B cell (primary cell): ENCODE results near the gene DMRTC1B. TPM values are rescaled to one million over a fixed set of nuclear protein-coding genes. Genes with fewer than 3 reads are reported as not detected.
"Not testable (repeated sequence)": the region's sequence is repeated elsewhere in the genome, so short reads cannot be mapped to it uniquely, and the experiment has no call there.

Source experiments
- ATAC-seq: fragments of 200-7000 bp; cut with Tn5 transposase; one replicate; pipeline ENCODE4 v1.10.0; 2021; ENCODE audit warnings: low read depth, mild to moderate bottlenecking, moderate number of reproducible peaks, moderate library complexity
- CTCF ChIA-PET: fragments of 350-600 bp; sonication (Branson Sonifier 250); formaldehyde crosslinking; loops from one replicate; lab custom pipeline; 2021; ENCODE audit warnings: antibody characterized with exemption, inconsistent platforms; lab: Charles Lee
- POLR2A ChIA-PET: fragments of 350-600 bp; sonication (Branson Sonifier 250); formaldehyde crosslinking; loops from one replicate; lab custom pipeline; 2021; ENCODE audit warnings: antibody characterized with exemption; lab: Charles Lee
- DNase-seq: peaks from one replicate; pipeline ENCODE4 v3.0.0; 2013
- H2AFZ ChIP-seq: 2 replicates; pipeline ENCODE4 v1.6.1; 2012; ENCODE audit warnings: mild to moderate bottlenecking, low read depth, low read length; ENCODE audit not compliant: insufficient read depth, poor library complexity, severe bottlenecking
- H3K27ac ChIP-seq, 2 donors: 1 replicate in 1 of 2; 2 replicates in 1 of 2; pipeline ENCODE4 v1.5.1; 2012 to 2013; ENCODE audit warnings: low read length in 2 of 2, mild to moderate bottlenecking in 2 of 2, moderate library complexity in 1 of 2
- H3K27me3 ChIP-seq, 4 experiments: fragments of 200-600 bp in 1 of 4; sonication (generic) in 1 of 4; replicated peaks in 1 of 4; 1 replicate in 2 of 4; 2 replicates in 2 of 4; pipeline versions ENCODE4 v1.6.1 to v1.7.0; 2013 to 2016; ENCODE audit warnings: low read length in 3 of 4, mild to moderate bottlenecking in 2 of 4, mixed read lengths in 1 of 4, moderate library complexity in 1 of 4; ENCODE audit not compliant: insufficient read depth in 4 of 4, control insufficient read depth in 3 of 4; ENCODE audit errors: control extremely low read depth in 1 of 4
- H3K36me3 ChIP-seq, 2 experiments: replicated peaks in 1 of 2; 1 replicate in 1 of 2; 2 replicates in 1 of 2; pipeline versions ENCODE4 v1.6.1 to v1.7.1; 2013; ENCODE audit warnings: low read length in 1 of 2; ENCODE audit not compliant: insufficient read depth in 2 of 2, control insufficient read depth in 1 of 2; ENCODE audit errors: control extremely low read depth in 1 of 2, extremely low read depth in 1 of 2
- H3K4me1 ChIP-seq, 2 donors: fragments of 200-600 bp in 1 of 2; sonication (generic) in 1 of 2; 1 replicate in 1 of 2; 2 replicates in 1 of 2; pipeline versions ENCODE4 v1.5.1 to v1.6.1; 2013 to 2017; ENCODE audit warnings: low read length in 2 of 2; ENCODE audit not compliant: control insufficient read depth in 2 of 2, insufficient read depth in 2 of 2
- H3K4me2 ChIP-seq: replicated peaks from 2 replicates; pipeline ENCODE3; 2012; ENCODE audit warnings: mild to moderate bottlenecking, low read depth, low read length; ENCODE audit not compliant: poor library complexity, severe bottlenecking
- H3K4me3 ChIP-seq, 5 experiments: fragments of 200-600 bp in 1 of 5; sonication (generic) in 1 of 5; 1 replicate in 3 of 5; 2 replicates in 2 of 5; pipeline versions ENCODE4 v1.5.1 to v1.7.0; 2011 to 2016; ENCODE audit warnings: low read length in 4 of 5, mild to moderate bottlenecking in 4 of 5, low read depth in 2 of 5, control low read depth in 1 of 5, moderate library complexity in 1 of 5; ENCODE audit not compliant: insufficient read depth in 1 of 5; ENCODE audit errors: control extremely low read depth in 1 of 5, extremely low read depth in 1 of 5
- H3K79me2 ChIP-seq: fragments of 200-600 bp; sonication (generic); one replicate; pipeline ENCODE4 v1.6.0; 2016; ENCODE audit warnings: low read length; ENCODE audit not compliant: control insufficient read depth, insufficient read depth
- H3K9ac ChIP-seq: fragments of 200-600 bp; sonication (generic); 2 replicates; pipeline ENCODE4 v1.6.1; 2017; ENCODE audit warnings: mild to moderate bottlenecking, low read length, moderate library complexity
- H3K9me3 ChIP-seq, 3 donors: one replicate each; pipeline versions ENCODE4 v1.6.1 to v1.7.1; 2013; ENCODE audit warnings: low read length in 2 of 3; ENCODE audit not compliant: control insufficient read depth in 2 of 3, insufficient read depth in 1 of 3; ENCODE audit errors: control extremely low read depth in 1 of 3
- H4K20me1 ChIP-seq: 2 replicates; pipeline ENCODE4 v1.6.0; 2012; ENCODE audit warnings: mild to moderate bottlenecking, low read length; ENCODE audit not compliant: insufficient read depth, control insufficient read depth, poor library complexity, severe bottlenecking
- H3K27ac Mint-ChIP-seq: one replicate; pipeline ENCODE4 v1.8.0; 2021; ENCODE audit warnings: mixed read lengths
- H3K27me3 Mint-ChIP-seq: one replicate; pipeline ENCODE4 v1.8.0; 2021; ENCODE audit warnings: mixed read lengths
- H3K4me1 Mint-ChIP-seq: one replicate; pipeline ENCODE4 v1.8.0; 2021; ENCODE audit warnings: mixed read lengths
- H3K4me3 Mint-ChIP-seq: one replicate; pipeline ENCODE4 v1.8.0; 2021; ENCODE audit warnings: mixed read lengths
- H3K9me3 Mint-ChIP-seq: one replicate; pipeline ENCODE4 v1.8.0; 2022; ENCODE audit warnings: mixed read lengths; ENCODE audit not compliant: insufficient read depth
- WGBS: methylation state at CpG from one replicate; pipeline ENCODE4 v1.1.5; 2013; ENCODE audit warnings: missing lambda C conversion rate; ENCODE audit not compliant: insufficient coverage; 5-methylcytosine and 5-hydroxymethylcytosine counted together
- intact Hi-C: fragments of 100-400 bp; cut with micrococcal nuclease; formaldehyde crosslinking; loops from one replicate; pipeline ENCODE4 v1.10.0; 2022
- polyA plus RNA-seq: library from polyadenylated mRNA; depleted of rRNA; stranded (reverse); fragments of >200 nt; gene quantifications from 2 replicates; pipeline ENCODE4 v1.2.3, GENCODE V29; 2012
- total RNA-seq, 2 donors: library from RNA; stranded (reverse); fragments of 120-200 nt in 1 of 2; gene quantifications; 1 replicate in 1 of 2; 2 replicates in 1 of 2; pipeline versions ENCODE4 v1.2.3 to v1.2.4, GENCODE V29; 2013 to 2022

Gene DMRTC1B
- total and polyA plus RNA-seq, 2 donors (not counting 1 experiment from before 2014, with no cell fraction given) = 2.2 to 3.3 TPM

- not testable (repeated sequence) for H3K27me3 Mint-ChIP-seq, H3K9me3 Mint-ChIP-seq
Measured at GRCh38 chrX:72760454-72760853, 16.2 kb upstream of the DMRTC1B start.

GRCh38 chrX:72777467-72777790 lies 739 bp downstream of the DMRTC1B start:
- H2AFZ ChIP-seq, H3K4me3 ChIP-seq, POLR2A ChIA-PET, H3K36me3 ChIP-seq, H3K4me3 Mint-ChIP-seq, H3K4me2 ChIP-seq, H3K27ac Mint-ChIP-seq, intact Hi-C loops, H3K79me2 ChIP-seq, H3K9ac ChIP-seq, H4K20me1 ChIP-seq, H3K27me3 Mint-ChIP-seq, CTCF ChIA-PET, H3K9me3 Mint-ChIP-seq, H3K27ac ChIP-seq, H3K4me1 ChIP-seq, DNase-seq, H3K4me1 Mint-ChIP-seq, H3K9me3 ChIP-seq, H3K27me3 ChIP-seq: not testable (repeated sequence)
- peak; percentile 72 for ATAC-seq
- no CpG with 5 or more reads among the region's 15 CpGs for WGBS

More at GRCh38 chrX:72760454-72760853, 16.2 kb upstream of the DMRTC1B start:
- H3K27ac Mint-ChIP-seq, H3K9ac ChIP-seq, H3K36me3 ChIP-seq, ATAC-seq, H3K27me3 ChIP-seq, H3K27ac ChIP-seq, CTCF ChIA-PET, H3K4me2 ChIP-seq, DNase-seq, intact Hi-C loops, POLR2A ChIA-PET, H4K20me1 ChIP-seq, H3K4me3 ChIP-seq, H3K79me2 ChIP-seq, H2AFZ ChIP-seq, H3K4me1 ChIP-seq, H3K4me1 Mint-ChIP-seq, H3K9me3 ChIP-seq, H3K4me3 Mint-ChIP-seq: not testable (repeated sequence)
- no CpG with 5 or more reads among the region's 9 CpGs for WGBS

GRCh38 chrX:72778146-72778545 lies 1.5 kb downstream of the DMRTC1B start:
- H3K4me2 ChIP-seq, intact Hi-C loops, H3K36me3 ChIP-seq, H3K27ac Mint-ChIP-seq, H3K4me3 ChIP-seq, H3K27me3 ChIP-seq, ATAC-seq, H3K4me1 ChIP-seq, DNase-seq, H3K27ac ChIP-seq, CTCF ChIA-PET, H3K79me2 ChIP-seq, H3K4me3 Mint-ChIP-seq, H3K4me1 Mint-ChIP-seq, H2AFZ ChIP-seq, POLR2A ChIA-PET, H3K9me3 Mint-ChIP-seq, H4K20me1 ChIP-seq, H3K9me3 ChIP-seq, H3K9ac ChIP-seq, H3K27me3 Mint-ChIP-seq: not testable (repeated sequence)
- no CpG with 5 or more reads among the region's 6 CpGs for WGBS

- H3K27me3 Mint-ChIP-seq, H3K4me3 Mint-ChIP-seq, H3K4me1 ChIP-seq, H3K27ac Mint-ChIP-seq, H4K20me1 ChIP-seq, DNase-seq, H3K4me3 ChIP-seq, CTCF ChIA-PET, H3K36me3 ChIP-seq, H3K27me3 ChIP-seq, ATAC-seq, intact Hi-C loops, POLR2A ChIA-PET, H3K9ac ChIP-seq, H3K4me2 ChIP-seq, H3K9me3 Mint-ChIP-seq, H2AFZ ChIP-seq, H3K9me3 ChIP-seq, H3K79me2 ChIP-seq, H3K27ac ChIP-seq, H3K4me1 Mint-ChIP-seq: not testable (repeated sequence)
- WGBS = no CpG with 5 or more reads among the region's 15 CpGs
Measured at GRCh38 chrX:72782560-72782959, 5.9 kb downstream of the DMRTC1B start, which contains the start of gene FAM236B. TSS of gene FAM236B (minus strand) at chrX:72782660. CDS start at chrX:72782560, 100 bp downstream.
